ENCODE results near the gene RAB3A.
A peak's percentile ranks its signal among the peaks of the same experiment; 100 is the strongest.

RAB3A gene

GRCh38 chr19:18197306-18197705 is 6.5 kb downstream of the RAB3A start:
- no peak for DNase-seq

- no peak for DNase-seq
These were observed 7.4 kb downstream of the RAB3A start for GRCh38 chr19:18196511-18196845.

- peak in 1 of 5 experiments; percentile 38 for DNase-seq
These were observed 9.1 kb downstream of the RAB3A start for GRCh38 chr19:18194554-18195238.

GRCh38 chr19:18194181-18194530 is 9.7 kb downstream of the RAB3A start:
- no peak for DNase-seq

GRCh38 chr19:18193388-18194180 is 10.3 kb downstream of the RAB3A start:
- DNase-seq = peak in 1 of 5 experiments; percentile 19

GRCh38 chr19:18192673-18193387 is 11.0 kb downstream of the RAB3A start, which contains the start of gene MPV17L2:
Gene MPV17L2 (plus strand): TSS chr19:18193218. CDS start chr19:18193282, 64 bp downstream.
- DNase-seq = peak; percentile 96 to 100 (median 99)

GRCh38 chr19:18191640-18192062 is 12.2 kb downstream of the RAB3A start:
- DNase-seq = no peak

GRCh38 chr19:18190278-18190677 is 13.6 kb downstream of the RAB3A start:
- no peak for DNase-seq

- DNase-seq = no peak
These were observed 18.3 kb downstream of the RAB3A start for GRCh38 chr19:18185538-18185937.

GRCh38 chr19:18183529-18183928 is 20.3 kb downstream of the RAB3A start:
- DNase-seq = no peak

GRCh38 chr19:18179957-18180356 is 23.9 kb downstream of the RAB3A start:
- no peak for DNase-seq

GRCh38 chr19:18176367-18177310 is 27.2 kb downstream of the RAB3A start:
- DNase-seq = no peak

- no peak for DNase-seq
These were observed 28.9 kb downstream of the RAB3A start for GRCh38 chr19:18174983-18175382.

- peak; percentile 25 to 63 (median 46) for DNase-seq
These were observed 30.1 kb downstream of the RAB3A start, which contains the start of gene IFI30 for GRCh38 chr19:18173572-18174288. Gene IFI30 (plus strand): TSS chr19:18173813. CDS start chr19:18173842, 29 bp downstream.

- DNase-seq = no peak
These were observed 30.7 kb downstream of the RAB3A start for GRCh38 chr19:18173054-18173571.

GRCh38 chr19:18172331-18173053 is 31.4 kb downstream of the RAB3A start:
- no peak for DNase-seq

- DNase-seq = no peak
These were observed 32.1 kb downstream of the RAB3A start for GRCh38 chr19:18171605-18172327.

- DNase-seq = no peak
These were observed 33.1 kb downstream of the RAB3A start for GRCh38 chr19:18170714-18171255.

- DNase-seq = no peak
These were observed 35.0 kb downstream of the RAB3A start for GRCh38 chr19:18168673-18169381.

Measured in T-helper 2 cell (primary cell).